Right ventricle myocardium inferior (tissue), 1 donor: Measurements from ENCODE around the gene TLK2. TPM values are rescaled to one million over a fixed set of nuclear protein-coding genes. Genes with fewer than 3 reads are reported as not detected.

Experiments used
- ATAC-seq: fragments of 200-7000 bp; cut with Tn5 transposase; one replicate; pipeline ENCODE4 v1.9.1; 2020; ENCODE audit warnings: mild to moderate bottlenecking, moderate library complexity
- DNase-seq: peaks from one replicate; pipeline ENCODE4 v3.0.0; 2021; ENCODE audit errors: missing footprints
- intact Hi-C: fragments of 100-400 bp; cut with DNase I; formaldehyde crosslinking; loops from one replicate; pipeline ENCODE4 v1.11.0; 2022
- total RNA-seq: library from RNA; stranded (reverse); fragmentation: NEBNext Ultra II Directional; extraction: Animal tissue kit (Norgen Biotek cat#: 25700); gene quantifications from one replicate; pipeline ENCODE4 v1.2.1, GENCODE V29; 2021
- donor health status: DM: no; HTN: yes; CAD: no; lungs with severe emphysema.

Gene TLK2
- total RNA-seq, 1 donor from 2014 or later = 29.1 TPM

GRCh38 chr17:62631936-62632924 lies 153.6 kb downstream of the TLK2 start:
- intact Hi-C loops = no loop called here
- DNase-seq (no peak), ATAC-seq (no peak)

DNA sequence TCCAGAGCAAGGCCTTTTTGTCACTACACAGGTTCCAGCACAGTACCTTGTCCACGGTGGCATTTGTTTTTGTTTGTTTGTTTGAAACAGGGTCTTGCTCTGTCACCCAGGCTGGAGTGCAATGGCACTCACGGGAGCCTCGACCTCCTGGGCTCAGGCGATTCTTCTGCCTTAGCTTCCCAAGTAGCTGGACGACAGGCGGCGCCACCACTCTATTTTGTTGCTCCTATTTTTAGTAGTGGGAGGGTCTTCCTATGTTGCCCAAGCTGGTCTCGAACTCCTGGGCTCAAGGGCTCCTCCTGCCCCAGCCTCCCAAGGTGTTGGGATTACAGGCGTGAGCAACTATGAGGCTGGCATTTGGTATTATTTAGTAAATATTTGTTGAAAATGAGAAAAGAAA lies 159.2 kb downstream of the TLK2 start:
- DNase-seq = no peak

GRCh38 chr17:62641153-62641552 lies 162.5 kb downstream of the TLK2 start:
- ATAC-seq (no peak), DNase-seq (no peak)
- intact Hi-C loops = no loop called here

More for the DNA sequence above, 159.2 kb downstream of the TLK2 start:
- intact Hi-C loops = no loop called here
- no peak for ATAC-seq

- DNase-seq = no peak
- ATAC-seq = no peak
- intact Hi-C loops = no loop called here
These were observed 163.3 kb downstream of the TLK2 start for GRCh38 chr17:62641951-62642350.

- intact Hi-C loops = no loop called here
- no peak for DNase-seq
- ATAC-seq = no peak
These were observed 164.9 kb downstream of the TLK2 start for GRCh38 chr17:62643496-62643895.

DNA sequence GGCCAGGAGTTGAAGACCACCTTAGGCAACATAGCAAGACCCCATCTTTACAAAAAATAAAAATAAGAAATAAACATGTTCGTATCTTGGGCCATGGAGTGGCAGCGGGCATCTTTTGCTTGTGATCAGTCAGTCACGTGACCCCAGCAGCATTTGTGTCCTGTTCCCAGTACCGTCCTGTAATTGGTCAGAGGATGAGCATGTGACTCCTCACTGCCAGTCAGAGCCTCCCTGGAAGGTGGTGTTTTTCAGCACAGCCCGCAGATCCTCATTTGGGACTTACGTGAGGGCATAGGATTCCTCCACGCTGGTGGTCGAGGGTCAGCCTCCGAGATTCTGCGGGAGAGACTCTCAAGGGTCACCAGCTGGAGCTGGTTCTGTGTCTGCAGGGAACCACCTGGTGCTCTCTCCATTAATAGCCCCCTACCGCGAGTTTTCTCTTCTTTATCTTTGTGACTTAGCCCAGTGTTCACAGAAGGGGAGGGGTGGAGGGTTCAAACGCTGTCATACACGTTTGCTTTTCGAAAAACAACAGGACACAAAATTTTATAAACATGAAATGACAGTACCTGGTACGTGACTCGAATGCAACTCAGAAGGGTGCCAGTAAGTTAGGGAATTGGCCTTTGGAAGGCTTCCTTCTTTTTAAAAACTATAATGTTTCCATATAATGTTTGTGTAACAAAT lies 166.0 kb downstream of the TLK2 start:
- no peak for ATAC-seq
- intact Hi-C loops = no loop called here
- no peak for DNase-seq

DNA sequence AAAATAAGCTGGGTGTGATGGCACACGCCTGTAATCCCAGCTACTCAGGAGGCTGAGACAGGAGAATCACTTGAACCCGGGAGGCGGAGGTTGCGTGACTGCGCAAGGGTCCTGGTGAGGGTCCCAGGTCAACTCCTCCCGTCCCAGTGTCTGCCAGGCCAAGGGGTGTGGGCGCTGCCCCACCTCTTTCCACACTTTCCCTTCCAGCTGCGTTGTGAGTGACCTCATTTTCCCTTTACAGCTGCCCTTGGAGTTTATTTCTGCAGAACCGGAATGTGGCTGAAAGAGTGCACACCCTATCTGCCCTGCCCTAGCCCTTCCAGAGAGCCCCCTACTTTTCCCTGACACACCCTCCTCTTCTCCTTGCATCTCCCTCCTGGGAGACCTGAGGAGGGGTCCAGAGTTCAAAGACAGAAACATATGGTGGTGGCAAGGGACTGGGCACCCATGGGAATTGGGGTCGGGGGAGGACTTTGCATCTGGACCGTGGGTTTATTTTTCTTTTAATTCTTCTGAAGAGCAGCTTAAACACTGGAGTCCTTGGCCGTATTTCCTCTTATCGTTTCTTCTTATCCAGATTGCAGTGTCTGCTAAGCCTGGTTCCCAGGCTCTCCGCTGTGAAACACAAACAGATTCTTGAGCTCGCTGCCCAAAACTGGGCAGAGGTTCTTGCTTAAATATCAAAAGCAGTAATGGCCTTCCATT lies 169.8 kb downstream of the TLK2 start:
- intact Hi-C loops = no loop called here
- no peak for DNase-seq
- peak; percentile 44 for ATAC-seq

GRCh38 chr17:62648956-62649294 lies 170.3 kb downstream of the TLK2 start:
- DNase-seq = no peak
- intact Hi-C loops = no loop called here
- ATAC-seq = no peak

DNA sequence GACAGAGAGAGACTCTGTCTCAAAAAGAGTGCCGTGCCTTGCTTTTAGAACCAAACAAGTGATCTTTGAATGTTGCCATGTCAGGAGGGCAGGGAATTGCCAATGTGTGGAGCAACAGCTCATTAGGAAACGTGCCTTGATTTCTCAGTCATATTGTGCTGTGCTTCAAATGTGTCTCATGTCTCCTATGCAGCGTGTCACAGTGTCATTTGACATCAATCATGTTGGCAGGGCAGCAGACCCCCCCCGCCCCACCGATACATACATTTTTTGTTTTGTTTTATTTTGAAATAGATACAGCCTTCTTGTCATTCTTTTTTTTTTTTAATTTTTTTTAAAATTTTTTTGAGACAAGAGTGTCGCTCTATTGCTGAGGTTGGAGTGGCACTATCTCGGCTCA lies 170.9 kb downstream of the TLK2 start:
- no peak for DNase-seq
- intact Hi-C loops = no loop called here
- no peak for ATAC-seq

GRCh38 chr17:62650587-62650986 lies 172.0 kb downstream of the TLK2 start:
- intact Hi-C loops = no loop called here
- ATAC-seq (no peak), DNase-seq (no peak)

- intact Hi-C loops = no loop called here
- peak; percentile 52 for ATAC-seq
- peak; percentile 84 for DNase-seq
These were observed 173.8 kb downstream of the TLK2 start for GRCh38 chr17:62652251-62653001.

DNA sequence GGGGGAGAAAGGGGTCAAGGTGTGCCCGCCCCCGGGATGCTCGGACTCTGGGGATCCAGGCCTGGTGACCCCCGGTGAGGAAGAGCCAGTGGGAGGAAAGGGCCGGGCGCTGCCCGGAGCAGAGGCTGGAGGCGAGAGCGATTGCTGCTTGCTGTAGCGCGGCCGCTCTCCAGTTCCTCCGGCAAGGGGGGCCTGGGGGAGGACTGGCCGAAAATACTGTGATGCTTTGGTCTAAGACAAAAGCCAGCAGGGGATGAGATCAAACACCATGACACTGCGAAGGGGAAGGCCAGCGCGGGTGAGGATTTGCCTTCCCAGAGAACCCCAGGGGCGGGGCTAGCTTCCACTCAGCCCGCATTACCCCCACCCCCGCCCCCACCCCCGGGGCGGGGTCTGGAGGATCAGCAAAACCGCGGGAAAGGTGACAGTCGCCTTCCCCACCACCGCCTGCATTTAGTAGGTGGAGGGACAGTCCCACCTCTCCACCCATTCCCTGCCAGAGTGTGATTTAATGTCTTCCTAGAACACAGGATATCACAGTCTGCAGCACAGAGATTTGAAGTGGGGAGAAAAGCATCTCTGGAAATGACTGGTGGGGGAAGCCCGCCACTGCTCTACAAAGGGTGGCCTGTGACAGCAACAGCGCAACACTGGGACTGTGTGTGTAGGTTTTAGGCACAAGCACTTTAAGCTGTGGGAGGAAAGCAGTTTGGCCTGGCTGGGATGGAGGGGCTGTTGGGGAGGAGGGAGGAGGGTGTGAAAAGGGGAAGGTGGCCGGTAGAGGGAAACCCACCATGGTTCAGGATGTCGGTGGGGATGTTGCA lies 174.6 kb downstream of the TLK2 start:
- DNase-seq (peak; percentile 78), ATAC-seq (peak; percentile 61)
- intact Hi-C loops = no loop called here

DNA sequence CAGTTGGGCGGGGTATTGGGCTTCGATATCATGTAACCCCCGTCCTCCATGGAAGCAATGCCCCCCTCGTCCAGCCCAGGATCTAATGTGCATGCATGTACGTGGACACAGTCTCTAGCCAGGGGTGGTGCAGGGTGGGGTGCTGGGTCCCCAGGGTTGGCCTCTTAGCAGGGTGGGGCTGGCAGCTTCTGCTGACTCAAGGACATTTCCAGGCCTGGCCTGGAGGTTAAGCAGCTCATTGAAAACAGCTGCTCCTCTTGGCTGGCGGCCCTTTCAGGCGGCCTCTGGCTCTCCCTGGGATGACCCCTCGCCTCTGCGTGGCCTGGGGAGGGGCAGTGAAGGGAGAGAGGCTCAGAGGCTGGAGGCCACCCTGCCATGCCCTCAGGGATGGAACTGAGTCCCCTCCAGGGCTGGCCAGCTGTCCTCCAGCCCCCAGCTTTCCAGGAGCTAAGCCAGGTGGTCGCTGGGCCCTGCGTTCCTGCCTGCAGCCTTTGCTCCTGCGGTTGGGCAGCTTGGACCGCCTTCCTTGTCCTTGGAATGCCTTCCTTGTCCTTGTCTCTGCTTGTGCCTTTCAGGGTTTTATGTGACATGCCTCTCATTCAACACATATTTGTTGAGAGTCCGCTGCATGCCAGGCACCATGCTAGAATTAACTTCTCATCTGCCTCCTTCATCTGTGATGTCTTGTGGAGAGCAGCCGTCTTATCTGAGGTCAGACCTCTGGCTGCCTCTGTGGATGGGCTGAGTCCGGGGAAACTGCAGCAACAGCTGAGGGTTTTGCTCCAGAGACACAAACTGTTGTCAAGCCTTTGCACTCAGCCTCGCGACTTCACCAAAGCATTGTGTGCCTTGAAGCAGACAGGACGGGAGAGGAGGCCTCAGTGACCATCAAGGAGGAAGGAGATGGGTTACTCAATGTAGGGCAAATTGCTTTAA lies 175.5 kb downstream of the TLK2 start:
- intact Hi-C loops = no loop called here
- ATAC-seq (peak; percentile 85), DNase-seq (peak; percentile 90)

GRCh38 chr17:62655656-62656055 lies 177.0 kb downstream of the TLK2 start:
- no peak for ATAC-seq
- intact Hi-C loops = no loop called here
- no peak for DNase-seq

DNA sequence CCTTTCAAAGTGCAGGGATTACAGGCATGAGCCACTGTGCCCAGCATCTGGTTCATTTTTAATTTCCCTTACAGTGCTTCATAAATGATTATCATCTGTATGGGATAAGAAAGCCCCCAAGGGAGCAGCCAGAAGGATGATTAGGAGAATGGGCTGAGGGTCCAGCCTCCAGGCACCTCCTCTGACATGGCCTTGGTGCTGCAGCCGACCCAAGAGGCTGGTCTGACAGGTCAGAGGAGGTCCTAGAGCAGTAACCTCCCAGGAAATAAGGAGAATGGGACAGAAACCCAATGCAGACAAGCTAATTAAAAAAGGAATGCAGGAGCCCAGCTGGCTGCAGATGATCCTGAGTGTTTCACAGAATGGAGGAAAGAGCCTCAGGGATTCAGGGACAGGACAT lies 177.8 kb downstream of the TLK2 start:
- intact Hi-C loops = no loop called here

DNA sequence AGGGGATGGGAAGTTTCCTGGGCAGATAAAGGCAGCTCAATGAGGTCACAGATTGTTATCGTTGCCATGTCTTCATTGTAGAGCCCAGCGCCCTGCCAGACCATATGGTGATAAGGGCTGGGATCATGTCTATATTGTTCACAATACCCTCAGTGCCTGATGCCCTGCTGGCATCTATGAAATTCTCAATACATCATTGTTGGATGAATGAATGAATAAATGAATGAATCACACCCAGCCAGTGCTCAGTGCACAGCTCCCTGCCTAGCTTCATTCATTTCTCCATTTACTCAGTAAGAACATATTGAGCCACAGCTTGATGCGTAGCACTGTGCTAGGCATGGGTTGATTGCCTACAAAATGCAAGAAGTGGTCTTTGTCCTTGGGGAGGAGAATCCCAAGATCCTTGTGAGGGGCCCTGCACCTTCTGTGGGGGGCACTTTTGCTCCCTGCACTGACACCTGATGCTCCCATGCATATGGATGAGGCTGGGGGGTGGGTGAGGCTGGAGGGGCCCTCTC lies 178.6 kb downstream of the TLK2 start:
- ATAC-seq (no peak), DNase-seq (no peak)
- intact Hi-C loops = no loop called here

More for the DNA sequence above, 177.8 kb downstream of the TLK2 start:
- no peak for ATAC-seq
- DNase-seq = no peak

DNA sequence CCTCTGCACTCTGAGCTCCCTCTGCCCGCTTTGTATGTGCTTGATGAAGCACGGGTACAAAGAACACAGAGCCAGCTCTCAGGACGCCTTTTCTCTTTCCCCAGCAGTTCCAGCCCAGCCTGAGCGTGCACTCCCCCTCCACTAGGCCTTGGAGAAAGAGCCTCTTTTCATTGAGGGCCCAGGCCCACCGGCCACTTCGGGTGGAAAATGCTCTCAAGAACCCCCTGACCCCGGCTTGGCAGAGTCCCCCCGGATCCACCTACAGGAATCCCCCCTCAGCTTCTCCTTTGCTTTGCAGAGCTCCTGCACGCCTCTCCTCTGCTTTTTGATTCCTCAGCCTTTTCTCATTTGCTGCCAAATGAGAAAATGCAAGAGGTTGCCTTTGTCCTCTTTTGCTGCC lies 179.1 kb downstream of the TLK2 start:
- intact Hi-C loops = no loop called here
- DNase-seq (no peak), ATAC-seq (no peak)
